K562 (cell line): Measurements from ENCODE around the gene C10orf90.

Source experiments
- EP300 ChIP-seq: IDR thresholded peaks from 2 replicates; pipeline ENCODE4 v1.6.1; 2012; ENCODE audit warnings: low read length, improper control_type of control experiment
- ETV1 ChIP-seq: fragments of 450-650 bp; conservative IDR thresholded peaks from 2 replicates; pipeline ENCODE4 v1.6.1; 2016; ENCODE audit warnings: missing genetic modification characterization, control low read depth, low read depth, missing compliant biosample characterization
- HOMEZ ChIP-seq: fragments of 250-450 bp; sonication (Bioruptor Pico); IDR thresholded peaks from 2 replicates; pipeline ENCODE4 v1.4.0; 2020; ENCODE audit warnings: mild to moderate bottlenecking, moderate library complexity
- NONO ChIP-seq, 2 experiments: fragments of 200-400 bp in 1 of 2; fragments of 450-650 bp in 1 of 2; formaldehyde crosslinking in 1 of 2; IDR thresholded peaks; 2 replicates each; pipeline ENCODE4 v1.6.1; 2017; ENCODE audit warnings: low read depth in 2 of 2, mild to moderate bottlenecking in 2 of 2, moderate library complexity in 2 of 2, low read length in 1 of 2

GRCh38 chr10:126588024-126588423 lies 82.5 kb downstream of the C10orf90 start:
- TF ChIP-seq ETV1 (tag): no peak
- no peak for TF ChIP-seq EP300
- TF ChIP-seq HOMEZ (CRISPR knock-in tag): no peak
- TF ChIP-seq NONO (IDR thresholded peaks at IDR 0.05; ENCODE audit: low read depth in 2 of 2, low read length in 1 of 2): no peak
